SW480 (cell line): Measurements from ENCODE around the gene ATP8B1.

Experiments used
- DNase-seq: peaks from one replicate; pipeline ENCODE4 v3.0.0-alpha.2; 2016; ENCODE audit warnings: low spot score

ATP8B1 gene

DNA sequence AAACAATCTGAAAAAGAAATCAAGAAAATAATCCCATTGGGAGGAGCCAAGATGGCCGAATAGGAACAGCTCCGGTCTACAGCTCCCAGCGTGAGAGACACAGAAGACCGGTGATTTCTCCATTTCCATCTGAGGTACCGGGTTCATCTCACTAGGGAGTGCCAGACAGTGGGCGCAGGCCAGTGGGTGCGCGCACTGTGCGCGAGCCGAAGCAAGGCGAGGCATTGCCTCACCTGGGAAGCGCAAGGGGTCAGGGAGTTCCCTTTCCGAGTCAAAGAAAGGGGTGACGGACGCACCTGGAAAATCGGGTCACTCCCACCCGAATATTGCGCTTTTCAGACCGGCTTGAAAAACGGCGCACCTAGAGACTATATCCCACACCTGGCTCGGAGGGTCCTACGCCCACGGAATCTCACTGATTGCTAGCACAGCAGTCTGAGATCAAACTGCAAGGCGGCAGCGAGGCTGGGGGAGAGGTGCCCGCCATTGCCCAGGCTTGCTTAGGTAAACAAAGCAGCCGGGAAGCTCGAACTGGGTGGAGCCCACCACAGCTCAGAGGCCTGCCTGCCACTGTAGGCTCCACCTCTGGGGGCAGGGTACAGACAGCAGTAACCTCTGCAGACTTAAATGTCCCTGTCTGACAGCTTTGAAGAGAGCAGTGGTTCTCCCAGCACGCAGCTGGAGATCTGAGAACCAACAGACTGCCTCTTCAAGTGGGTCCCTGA, 83.7 kb downstream of the ATP8B1 start:
- peak; percentile 49 for DNase-seq

DNA sequence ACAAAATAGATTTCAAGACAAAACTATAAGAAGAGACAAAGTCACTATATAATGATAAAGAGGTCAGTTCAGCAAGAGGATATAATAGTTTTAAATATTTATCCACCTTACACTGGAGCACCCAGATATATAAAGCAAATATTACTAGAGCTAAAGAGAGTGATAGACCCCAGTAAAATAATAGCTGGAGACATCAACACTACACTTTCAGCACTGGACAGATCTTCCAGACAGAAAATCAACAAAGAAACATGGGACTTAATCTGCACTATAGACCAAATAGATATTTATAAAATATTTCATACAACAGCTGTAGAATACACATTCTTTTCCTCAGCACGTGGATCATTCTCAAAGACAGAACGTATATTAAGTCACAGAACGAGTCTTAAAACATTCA, 86.6 kb downstream of the ATP8B1 start:
- no peak for DNase-seq

DNA sequence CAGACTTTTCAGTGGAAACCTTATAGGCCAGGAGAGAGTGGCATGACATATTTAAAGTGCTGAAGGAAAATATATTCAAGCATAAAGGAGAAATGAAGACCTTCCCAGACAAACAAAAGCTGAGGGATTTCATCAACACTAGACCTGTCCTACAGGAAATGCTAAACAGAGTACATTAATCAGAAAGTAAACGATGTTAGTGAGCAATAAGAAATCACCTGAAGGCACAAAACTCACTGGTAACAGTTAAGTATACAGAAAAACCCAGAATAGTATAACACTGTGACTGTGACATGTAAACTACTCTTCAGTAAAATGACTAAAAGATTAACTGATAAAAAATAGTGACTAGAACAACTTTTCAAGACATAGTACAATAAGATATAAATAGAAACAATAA, 87.4 kb downstream of the ATP8B1 start:
- no peak for DNase-seq

DNA sequence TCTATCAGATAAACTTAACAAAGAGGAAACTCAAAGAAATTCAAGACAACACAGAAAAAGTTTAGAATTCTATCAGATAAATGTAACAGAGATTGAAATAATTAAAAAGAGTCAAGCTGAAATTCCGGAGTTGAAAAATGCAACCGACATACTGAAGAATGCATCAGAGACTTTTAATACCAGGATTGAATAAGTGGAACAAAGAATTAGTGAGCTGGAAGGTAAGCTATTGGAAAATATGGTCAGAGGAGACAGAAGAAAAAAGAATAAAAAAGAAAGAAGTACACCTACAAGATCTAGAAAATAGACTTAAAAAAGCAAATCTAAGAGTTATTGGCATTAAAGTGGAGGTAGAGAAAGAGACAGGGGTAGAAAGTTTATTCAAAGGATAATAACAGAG, 88.0 kb downstream of the ATP8B1 start:
- no peak for DNase-seq

DNA sequence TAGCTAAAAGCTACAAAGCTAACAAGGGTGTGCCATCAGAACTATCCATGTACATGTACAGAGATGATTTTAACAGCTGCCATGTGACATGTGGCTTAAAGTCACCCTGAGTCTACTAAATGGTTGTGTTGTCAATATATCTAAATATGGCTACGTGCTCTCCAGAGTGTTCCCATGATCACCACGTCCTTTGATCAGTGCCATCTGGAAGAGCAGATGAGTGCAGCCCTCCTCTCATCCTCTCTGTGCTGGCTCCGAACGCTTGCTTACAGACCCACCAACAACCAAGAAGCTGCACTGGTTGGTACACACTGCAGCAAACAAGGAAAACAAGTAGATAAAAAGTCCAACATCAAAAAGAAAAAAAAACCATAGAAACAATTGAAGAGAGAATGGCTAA, 92.9 kb downstream of the ATP8B1 start:
- DNase-seq: no peak

DNA sequence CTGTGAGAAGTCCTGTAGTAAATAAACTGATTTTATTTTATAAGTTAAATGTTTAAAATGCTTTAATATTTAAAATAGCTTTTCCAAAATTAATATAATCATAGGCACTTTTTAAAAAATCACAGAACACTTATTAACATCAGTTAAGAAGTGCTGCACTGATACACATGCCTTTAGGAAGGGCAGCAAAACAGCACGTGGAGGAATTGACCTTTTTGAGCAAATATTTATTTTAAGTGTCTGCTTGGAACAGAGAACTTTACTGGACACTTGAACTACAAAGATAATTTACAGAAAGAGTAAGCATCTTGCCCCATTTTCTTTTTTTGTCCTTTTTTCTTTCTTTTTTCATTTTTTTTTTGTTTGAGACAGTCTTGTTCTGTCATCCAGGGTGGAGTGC, 93.8 kb downstream of the ATP8B1 start:
- DNase-seq: no peak

DNA sequence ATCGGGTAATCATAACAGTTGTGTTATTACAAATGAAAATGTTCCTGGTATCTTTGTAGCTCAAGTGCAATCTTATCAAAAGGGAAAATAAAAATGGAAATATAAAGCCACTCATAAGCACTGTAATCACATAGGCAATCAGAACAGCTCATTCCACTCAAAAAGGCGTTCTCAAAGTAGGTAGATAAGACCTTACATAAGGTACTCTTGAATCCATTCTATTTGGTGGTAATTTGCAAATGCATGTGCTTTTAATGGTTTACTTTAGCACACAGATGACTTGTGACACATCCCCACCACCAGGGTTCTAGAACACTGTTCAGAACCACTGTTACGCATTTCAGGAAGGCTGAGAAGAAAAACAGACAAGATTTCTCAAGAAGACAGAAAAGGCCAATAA, 94.8 kb downstream of the ATP8B1 start:
- no peak for DNase-seq

DNA sequence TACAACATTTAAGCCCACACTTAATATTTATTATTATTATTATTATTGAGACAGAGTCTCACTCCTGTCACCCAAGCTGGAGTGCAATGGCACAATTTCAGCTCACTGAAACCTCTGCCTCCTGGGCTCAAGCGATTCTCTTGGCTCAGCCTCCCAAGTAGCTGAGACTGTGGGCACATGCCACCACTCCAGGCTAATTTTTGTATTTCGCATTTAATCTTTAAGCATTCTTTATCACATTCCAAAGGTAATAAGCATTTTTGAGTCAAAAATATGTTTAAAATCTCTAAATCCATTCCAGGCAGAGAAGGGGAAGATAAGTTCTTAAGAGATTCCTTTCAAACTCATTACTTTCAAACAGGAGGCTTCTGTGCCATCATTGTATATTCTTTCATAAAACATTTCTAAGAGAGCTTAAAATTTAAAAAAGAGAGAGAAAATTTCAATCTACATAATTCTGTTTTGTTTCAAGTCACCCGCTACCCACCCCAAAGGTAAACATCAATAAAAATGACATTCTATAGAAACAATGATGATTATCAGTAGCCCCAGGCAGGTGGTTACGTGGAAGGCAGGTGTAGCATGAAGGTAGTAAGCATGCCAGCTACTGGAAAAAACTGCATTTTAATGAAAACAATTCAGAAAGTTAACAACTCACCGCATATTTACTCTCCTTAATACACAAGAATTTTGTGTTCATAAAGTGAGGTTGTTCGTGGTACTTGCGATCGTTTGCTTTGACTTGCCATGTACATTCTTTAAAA, 97.1 kb downstream of the ATP8B1 start:
- DNase-seq: no peak

DNA sequence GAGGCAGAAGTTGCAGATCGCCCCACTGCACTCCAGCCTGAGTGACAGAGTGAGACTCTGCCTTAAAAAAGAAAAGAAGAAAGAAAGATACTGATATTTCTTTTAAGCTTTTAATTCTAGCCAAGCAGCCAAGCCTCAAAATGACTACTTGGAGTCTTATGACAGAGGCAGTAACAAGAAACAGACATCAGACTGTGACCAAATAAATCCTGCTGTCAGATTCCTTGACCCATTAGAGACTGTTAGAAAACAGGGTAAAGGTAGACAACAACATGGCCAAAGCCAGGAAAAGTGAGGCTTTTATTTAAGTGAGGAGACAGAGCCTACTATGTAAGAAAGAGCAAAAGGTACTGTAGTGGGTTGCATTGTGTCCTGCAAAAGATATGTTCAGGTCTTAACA, 98.1 kb downstream of the ATP8B1 start:
- DNase-seq: no peak

GRCh38 chr18:57698571-57699276, 104.4 kb downstream of the ATP8B1 start:
- no peak for DNase-seq

GRCh38 chr18:57697426-57697825, 105.7 kb downstream of the ATP8B1 start:
- DNase-seq: no peak

- no peak for DNase-seq
Measured at GRCh38 chr18:57696271-57696670, 106.8 kb downstream of the ATP8B1 start.

DNA sequence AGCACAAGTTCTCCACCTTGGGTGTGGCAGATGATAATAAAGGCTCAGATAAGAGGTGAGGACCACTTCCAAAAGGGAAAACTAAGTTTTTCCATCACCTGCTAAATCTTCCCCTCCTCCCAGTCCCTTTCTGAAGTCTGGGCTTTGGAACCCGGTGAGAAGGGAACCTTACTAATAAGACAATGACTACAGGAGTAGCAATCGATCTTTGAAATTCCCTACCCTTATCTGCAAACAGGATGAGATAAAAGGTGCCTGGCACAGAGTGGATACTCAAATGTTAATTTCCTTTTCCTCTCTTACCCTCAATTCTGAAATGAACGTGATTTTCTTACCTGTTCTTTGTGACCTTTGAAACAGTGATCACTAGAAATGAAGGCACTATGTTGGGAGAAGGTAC, 111.8 kb downstream of the ATP8B1 start:
- DNase-seq: no peak

DNA sequence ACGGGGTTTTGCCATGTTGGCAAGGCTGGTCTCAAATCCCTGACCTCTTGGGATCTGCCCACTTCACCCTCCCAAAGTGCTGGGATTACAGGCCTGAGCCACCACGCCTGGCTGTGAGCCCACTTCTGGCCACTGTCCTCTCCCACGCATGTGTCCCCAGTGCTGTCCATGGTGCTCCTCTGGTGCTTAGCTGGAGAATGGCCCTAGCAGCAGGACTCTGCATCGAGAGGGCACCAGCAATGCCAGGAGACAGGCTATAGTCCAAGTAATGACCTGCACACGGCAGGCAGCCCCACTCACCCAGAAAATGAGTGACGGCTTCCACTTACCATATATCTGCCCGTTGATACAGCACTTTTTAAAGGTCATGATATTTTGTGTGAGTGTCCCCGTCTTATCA, 115.1 kb downstream of the ATP8B1 start:
- DNase-seq: no peak

DNA sequence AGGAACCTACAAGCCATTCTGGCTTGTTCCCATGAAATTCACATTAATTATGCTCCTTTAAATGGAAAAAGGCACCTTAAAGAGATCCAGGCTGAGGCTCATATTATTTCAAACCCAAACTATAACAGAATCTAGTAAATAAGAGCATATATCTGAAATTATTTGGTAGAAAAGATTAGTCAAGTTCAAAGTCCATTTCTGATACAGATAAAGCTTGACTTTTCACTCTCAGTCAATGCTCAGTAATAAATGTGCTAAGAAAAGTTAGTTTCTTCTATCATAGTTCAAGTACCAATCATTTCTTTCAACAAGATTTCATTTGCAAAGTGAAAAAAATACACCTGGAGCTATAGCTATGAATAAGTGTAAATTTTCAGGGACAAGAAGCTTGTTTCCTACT, 119.6 kb downstream of the ATP8B1 start:
- DNase-seq: no peak

- DNase-seq: no peak
Measured at GRCh38 chr18:57677262-57678211, 125.6 kb downstream of the ATP8B1 start.

GRCh38 chr18:57674891-57675290, 128.2 kb downstream of the ATP8B1 start:
- no peak for DNase-seq

GRCh38 chr18:57670046-57670445, 133.1 kb downstream of the ATP8B1 start:
- DNase-seq: no peak

DNA sequence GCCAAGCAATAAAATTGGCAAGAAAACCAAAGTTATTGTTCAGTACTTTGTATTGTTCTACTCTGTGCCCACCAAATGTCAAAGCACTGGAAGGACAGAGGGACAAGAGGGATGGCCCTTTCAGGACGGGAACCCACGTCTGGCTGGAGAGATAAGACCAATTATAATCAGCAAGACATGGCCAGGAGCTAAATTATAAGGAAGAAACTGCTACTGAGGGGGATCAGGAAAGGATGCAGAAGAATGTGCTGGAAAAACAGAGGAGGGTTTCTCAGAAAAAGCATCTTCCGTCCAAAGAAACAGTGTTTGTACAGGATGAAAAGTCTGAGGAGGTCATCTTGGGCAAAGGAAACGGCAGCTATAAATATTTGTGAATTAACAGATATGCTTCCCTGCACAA, 135.1 kb downstream of the ATP8B1 start:
- no peak for DNase-seq

- no peak for DNase-seq
Measured at GRCh38 chr18:57666818-57667497, 136.2 kb downstream of the ATP8B1 start.

DNA sequence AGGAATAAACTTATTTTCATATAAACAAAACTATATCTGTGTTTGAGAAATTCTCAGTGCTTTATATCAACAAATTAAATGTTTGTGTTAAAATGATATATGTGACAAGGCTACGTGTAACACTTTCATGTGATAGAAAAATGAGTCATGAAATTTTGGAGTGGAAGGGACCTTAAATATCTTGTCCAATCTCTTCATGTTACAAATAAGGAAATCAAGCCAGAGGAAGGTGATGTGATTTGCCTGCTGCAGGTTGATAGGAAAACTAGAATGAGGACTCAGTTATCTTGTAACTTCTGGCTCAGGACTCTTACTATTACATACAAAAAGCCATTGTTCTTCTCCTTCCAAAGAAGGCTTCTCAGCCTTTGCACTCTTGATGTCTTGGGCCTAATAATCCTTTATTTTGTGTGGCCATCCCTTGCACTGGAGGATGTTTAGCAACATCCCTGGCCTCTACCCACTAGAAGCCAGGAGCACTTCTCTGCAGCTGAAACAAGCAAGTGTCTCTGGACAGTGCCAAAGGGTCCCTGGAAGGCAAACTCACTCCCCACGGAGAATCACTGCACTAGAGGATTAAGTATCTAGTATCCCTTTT, 138.4 kb downstream of the ATP8B1 start:
- DNase-seq: no peak
